ENCODE data around the gene TBC1D8B. TPM values are rescaled to one million over a fixed set of nuclear protein-coding genes. Genes with fewer than 3 reads are reported as not detected.

Gene TBC1D8B
- total RNA-seq, 4 donors from 2014 or later: 1.7 to 7.3 (median 2.2) TPM

- H3K4me3 ChIP-seq: no peak overlapping the region
- no peak for DNase-seq (ENCODE audit: low spot score in 2 of 2)
- H3K9me3 ChIP-seq: no peaks in the 10 kb centered on the region
- H3K27me3 ChIP-seq: no peaks in the 10 kb centered on the region
- no peak for TF ChIP-seq POLR2A (IDR thresholded peaks at IDR 0.05)
- TF ChIP-seq CTCF (IDR thresholded peaks at IDR 0.05): no peak
- no peak for TF ChIP-seq POLR2AphosphoS5 (IDR thresholded peaks at IDR 0.05)
- TF ChIP-seq EP300 (IDR thresholded peaks at IDR 0.05): no peak
- H3K27ac ChIP-seq: no peak overlapping the region
- H3K36me3 ChIP-seq: no peaks in the 10 kb centered on the region
- no peaks in the 10 kb centered on the region for H3K4me1 ChIP-seq
- 62% methylated on average over 2 of the region's 5 CpGs for WGBS
These were observed 101.5 kb downstream of the TBC1D8B start for GRCh38 chrX:106903856-106904528.

- Histone ChIP-seq H3K9me3 (no peaks in the 10 kb centered on the region), H3K4me1 (no peaks in the 10 kb centered on the region), H3K27ac (no peak overlapping the region), H3K36me3 (no peaks in the 10 kb centered on the region), H3K4me3 (no peak overlapping the region), H3K27me3 (no peaks in the 10 kb centered on the region)
- TF ChIP-seq CTCF (IDR thresholded peaks at IDR 0.05): no peak
- no peak for TF ChIP-seq EP300 (IDR thresholded peaks at IDR 0.05)
- TF ChIP-seq POLR2AphosphoS5 (IDR thresholded peaks at IDR 0.05): no peak
- TF ChIP-seq POLR2A (IDR thresholded peaks at IDR 0.05): no peak
- no peak for DNase-seq (ENCODE audit: low spot score in 2 of 2)
- 65% methylated on average over 5 of the region's 5 CpGs for WGBS
These were observed 102.7 kb downstream of the TBC1D8B start for GRCh38 chrX:106905064-106905708.

GRCh38 chrX:106906361-106906760 is 103.9 kb downstream of the TBC1D8B start:
- Histone ChIP-seq H3K27me3 (no peaks in the 10 kb centered on the region), H3K36me3 (no peaks in the 10 kb centered on the region), H3K9me3 (no peaks in the 10 kb centered on the region), H3K4me3 (no peak overlapping the region), H3K27ac (no peak overlapping the region), H3K4me1 (no peaks in the 10 kb centered on the region)
- TF ChIP-seq POLR2A (IDR thresholded peaks at IDR 0.05) (no peak), POLR2AphosphoS5 (IDR thresholded peaks at IDR 0.05) (no peak), EP300 (IDR thresholded peaks at IDR 0.05) (no peak), CTCF (IDR thresholded peaks at IDR 0.05) (no peak)
- 52% methylated on average over 6 of the region's 6 CpGs for WGBS
- no peak for DNase-seq (ENCODE audit: low spot score in 2 of 2)

- 42% methylated on average over 2 of the region's 2 CpGs for WGBS
These were observed 110.4 kb downstream of the TBC1D8B start for GRCh38 chrX:106912864-106913263.

More at GRCh38 chrX:106912864-106913263, 110.4 kb downstream of the TBC1D8B start:
- no peaks in the 10 kb centered on the region for H3K4me1 ChIP-seq
- no peak overlapping the region for H3K4me3 ChIP-seq
- no peak overlapping the region for H3K27ac ChIP-seq
- H3K27me3 ChIP-seq: no peaks in the 10 kb centered on the region
- H3K9me3 ChIP-seq: no peaks in the 10 kb centered on the region
- no peaks in the 10 kb centered on the region for H3K36me3 ChIP-seq
- no peak for TF ChIP-seq EP300 (IDR thresholded peaks at IDR 0.05)
- no peak for TF ChIP-seq POLR2AphosphoS5 (IDR thresholded peaks at IDR 0.05)
- no peak for TF ChIP-seq CTCF (IDR thresholded peaks at IDR 0.05)
- no peak for TF ChIP-seq POLR2A (IDR thresholded peaks at IDR 0.05)
- no peak for DNase-seq (ENCODE audit: low spot score in 2 of 2)

Data from suprapubic skin (tissue), 4 donors.